Duodenal mucosa (tissue), 2 donors: Measurements from ENCODE around the gene SH3RF3.

Source experiments
- H3K27ac ChIP-seq: one replicate; pipeline ENCODE4 v1.7.0; 2013; ENCODE audit warnings: low read depth, low read length
- H3K27me3 ChIP-seq, 2 donors: one replicate each; pipeline ENCODE4 v1.7.0; 2013; ENCODE audit warnings: low read length in 2 of 2, control low read depth in 1 of 2; ENCODE audit not compliant: insufficient read depth in 2 of 2, control insufficient read depth in 1 of 2
- H3K36me3 ChIP-seq, 2 donors: one replicate each; pipeline ENCODE4 v1.7.0; 2013; ENCODE audit warnings: low read length in 2 of 2, control low read depth in 1 of 2; ENCODE audit not compliant: insufficient read depth in 2 of 2, control insufficient read depth in 1 of 2
- H3K4me1 ChIP-seq, 2 donors: one replicate each; pipeline ENCODE4 v1.7.0; 2013; ENCODE audit warnings: low read length in 2 of 2, control low read depth in 1 of 2; ENCODE audit not compliant: insufficient read depth in 2 of 2, control insufficient read depth in 1 of 2
- H3K4me3 ChIP-seq, 2 donors: one replicate each; pipeline ENCODE4 v1.7.0; 2013; ENCODE audit warnings: low read length in 2 of 2, low read depth in 1 of 2
- H3K9ac ChIP-seq, 2 donors: one replicate each; pipeline ENCODE4 v1.7.0; 2013; ENCODE audit warnings: low read length in 2 of 2, low read depth in 1 of 2
- H3K9me3 ChIP-seq, 2 donors: one replicate each; pipeline ENCODE4 v1.7.0; 2013; ENCODE audit warnings: low read length in 2 of 2, control low read depth in 1 of 2; ENCODE audit not compliant: control insufficient read depth in 1 of 2

SH3RF3 gene

DNA sequence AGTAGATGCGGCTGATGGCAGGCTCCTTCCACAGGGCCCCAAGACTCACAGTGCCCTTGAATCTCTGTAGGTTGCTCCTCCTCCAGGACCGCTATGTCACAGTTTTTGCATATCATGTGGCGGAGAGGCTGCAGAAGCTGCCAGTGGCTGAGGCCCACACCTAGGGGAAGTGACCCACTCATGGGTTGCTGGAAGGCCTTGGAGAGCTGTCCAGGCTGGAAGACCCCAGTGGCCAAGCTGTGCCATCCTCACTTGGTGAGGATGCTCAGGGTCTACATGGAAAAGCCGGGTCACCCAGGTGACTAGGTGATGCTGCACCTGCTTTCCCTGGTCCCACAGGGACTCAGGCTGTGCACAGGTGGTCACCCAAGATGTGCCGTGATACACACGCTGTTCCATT is 394.1 kb downstream of the SH3RF3 start:
- Histone ChIP-seq H3K9me3 (no peaks in the 10 kb centered on the region), H3K27me3 (no peaks in the 10 kb centered on the region), H3K4me3 (no peak overlapping the region), H3K4me1 (peaks cover 0 to 4% of the 10 kb centered on the region in 2 donors), H3K27ac (no peak overlapping the region), H3K9ac (no peak overlapping the region), H3K36me3 (no peaks in the 10 kb centered on the region)

DNA sequence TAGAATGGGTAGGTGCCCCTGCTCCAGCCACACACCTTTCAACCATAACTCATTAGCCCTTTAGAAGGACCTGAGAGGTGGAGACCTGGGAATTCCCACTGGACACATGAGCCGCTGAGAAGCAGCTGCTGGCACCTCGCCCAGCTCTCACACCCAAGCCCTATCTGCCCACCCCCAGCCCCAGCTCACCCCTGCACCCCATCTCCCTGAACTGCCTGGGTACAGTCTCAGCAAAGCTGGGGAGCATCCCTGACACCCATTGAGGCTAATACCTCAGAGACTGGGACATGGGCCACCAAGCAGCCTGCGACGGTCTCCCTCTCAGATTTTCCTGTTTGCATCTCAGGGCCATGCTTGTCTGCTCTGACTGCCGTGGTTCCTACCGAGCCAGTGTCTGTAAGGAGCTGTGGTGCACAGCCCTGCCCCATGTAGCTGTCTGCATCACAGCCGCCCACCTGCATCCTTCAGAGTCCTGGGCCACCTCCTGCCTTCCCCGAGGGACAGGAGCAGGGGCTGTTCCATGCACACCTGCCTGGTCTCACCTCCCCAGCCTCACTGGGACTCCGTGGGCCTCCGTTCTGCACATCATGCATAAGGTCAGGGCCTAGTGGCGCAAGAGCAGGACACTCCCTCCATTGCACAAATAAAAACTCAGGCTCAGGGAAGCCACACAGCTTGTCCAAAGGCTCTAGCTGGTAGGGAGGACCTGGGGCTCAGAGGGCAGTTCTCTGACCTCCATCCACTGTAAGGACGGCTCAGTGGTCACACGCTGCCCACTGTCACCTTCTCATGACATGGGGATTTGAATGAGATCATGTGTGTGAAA is 394.7 kb downstream of the SH3RF3 start:
- H3K27ac ChIP-seq = no peak overlapping the region
- H3K36me3 ChIP-seq = no peaks in the 10 kb centered on the region
- no peaks in the 10 kb centered on the region for H3K27me3 ChIP-seq
- H3K9ac ChIP-seq = no peak overlapping the region
- no peaks in the 10 kb centered on the region for H3K9me3 ChIP-seq
- H3K4me1 ChIP-seq = peaks cover 0 to 4% of the 10 kb centered on the region in 2 donors
- no peak overlapping the region for H3K4me3 ChIP-seq

DNA sequence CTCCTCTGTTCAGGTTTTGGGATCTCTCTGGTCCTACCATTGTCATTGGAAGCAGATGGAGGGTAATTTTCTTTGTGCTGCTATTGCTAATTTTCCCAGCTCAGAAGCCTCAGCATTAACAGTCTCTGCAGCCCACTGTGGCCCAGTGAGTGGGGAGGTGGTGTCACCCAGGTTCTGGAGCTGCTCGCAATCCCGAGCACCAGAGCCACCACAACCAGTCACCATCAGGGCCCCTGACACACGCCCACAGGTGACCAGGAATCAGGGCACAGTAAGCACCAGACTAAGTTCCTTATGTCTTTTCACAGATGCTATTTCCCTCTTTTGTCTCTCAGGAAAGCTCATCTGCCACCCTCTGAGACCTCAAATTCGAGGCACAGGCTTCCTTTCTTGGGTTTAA is 396.8 kb downstream of the SH3RF3 start:
- Histone ChIP-seq H3K36me3 (no peaks in the 10 kb centered on the region), H3K4me1 (peaks cover 0 to 4% of the 10 kb centered on the region in 2 donors), H3K27me3 (no peaks in the 10 kb centered on the region), H3K9me3 (no peaks in the 10 kb centered on the region), H3K27ac (no peak overlapping the region), H3K9ac (no peak overlapping the region), H3K4me3 (no peak overlapping the region)

DNA sequence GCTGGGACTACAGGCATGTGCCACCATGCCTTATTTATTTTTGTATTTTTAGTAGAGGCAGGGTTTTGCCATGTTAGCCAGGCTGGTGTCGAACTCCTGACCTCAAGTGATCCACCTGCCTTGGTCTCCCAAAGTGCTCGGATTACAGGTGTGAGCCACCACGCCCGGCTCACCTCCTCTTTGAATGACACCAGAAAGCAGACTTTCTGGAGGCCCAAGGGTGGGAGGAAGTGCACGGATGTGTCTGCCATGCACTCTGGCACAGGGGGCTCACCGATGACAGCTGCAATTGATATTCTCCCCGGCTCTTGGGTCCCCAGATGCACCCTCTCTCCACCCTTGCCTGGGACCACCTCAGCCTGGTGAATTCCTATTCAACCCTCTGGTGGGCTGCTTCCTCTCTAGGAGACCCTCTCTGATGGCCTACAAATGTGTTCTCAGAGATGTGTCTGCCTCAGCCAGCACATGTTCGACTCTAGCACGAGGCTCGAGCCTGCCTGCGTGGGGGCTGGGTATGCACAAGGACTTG is 397.5 kb downstream of the SH3RF3 start:
- Histone ChIP-seq H3K27ac (no peak overlapping the region), H3K27me3 (no peaks in the 10 kb centered on the region), H3K36me3 (no peaks in the 10 kb centered on the region)

DNA sequence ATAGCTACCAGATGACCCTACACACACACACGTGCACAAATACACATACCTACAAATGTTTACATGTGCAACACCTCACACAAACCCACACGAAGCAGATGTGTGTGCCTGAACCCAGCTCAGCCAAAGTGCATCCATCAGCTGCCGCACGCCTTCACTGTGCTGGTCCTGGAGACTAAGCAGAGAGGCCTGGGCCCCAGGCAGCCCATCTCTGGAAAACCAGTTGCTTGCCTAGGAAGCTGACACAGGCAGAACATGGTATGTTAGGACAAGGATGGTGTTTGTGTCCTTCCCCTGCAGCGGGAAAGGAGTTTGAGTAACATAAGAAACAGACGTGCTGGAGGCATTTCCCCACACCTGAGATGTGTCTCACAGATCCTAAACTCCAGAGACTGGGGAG is 398.1 kb downstream of the SH3RF3 start:
- Histone ChIP-seq H3K27me3 (no peaks in the 10 kb centered on the region), H3K36me3 (no peaks in the 10 kb centered on the region), H3K4me1 (no peaks in the 10 kb centered on the region), H3K9me3 (no peaks in the 10 kb centered on the region), H3K27ac (no peak overlapping the region), H3K9ac (no peak overlapping the region), H3K4me3 (no peak overlapping the region)

More for the DNA sequence above, 397.5 kb downstream of the SH3RF3 start:
- Histone ChIP-seq H3K9me3 (no peaks in the 10 kb centered on the region), H3K4me1 (no peaks in the 10 kb centered on the region), H3K9ac (no peak overlapping the region), H3K4me3 (no peak overlapping the region)

DNA sequence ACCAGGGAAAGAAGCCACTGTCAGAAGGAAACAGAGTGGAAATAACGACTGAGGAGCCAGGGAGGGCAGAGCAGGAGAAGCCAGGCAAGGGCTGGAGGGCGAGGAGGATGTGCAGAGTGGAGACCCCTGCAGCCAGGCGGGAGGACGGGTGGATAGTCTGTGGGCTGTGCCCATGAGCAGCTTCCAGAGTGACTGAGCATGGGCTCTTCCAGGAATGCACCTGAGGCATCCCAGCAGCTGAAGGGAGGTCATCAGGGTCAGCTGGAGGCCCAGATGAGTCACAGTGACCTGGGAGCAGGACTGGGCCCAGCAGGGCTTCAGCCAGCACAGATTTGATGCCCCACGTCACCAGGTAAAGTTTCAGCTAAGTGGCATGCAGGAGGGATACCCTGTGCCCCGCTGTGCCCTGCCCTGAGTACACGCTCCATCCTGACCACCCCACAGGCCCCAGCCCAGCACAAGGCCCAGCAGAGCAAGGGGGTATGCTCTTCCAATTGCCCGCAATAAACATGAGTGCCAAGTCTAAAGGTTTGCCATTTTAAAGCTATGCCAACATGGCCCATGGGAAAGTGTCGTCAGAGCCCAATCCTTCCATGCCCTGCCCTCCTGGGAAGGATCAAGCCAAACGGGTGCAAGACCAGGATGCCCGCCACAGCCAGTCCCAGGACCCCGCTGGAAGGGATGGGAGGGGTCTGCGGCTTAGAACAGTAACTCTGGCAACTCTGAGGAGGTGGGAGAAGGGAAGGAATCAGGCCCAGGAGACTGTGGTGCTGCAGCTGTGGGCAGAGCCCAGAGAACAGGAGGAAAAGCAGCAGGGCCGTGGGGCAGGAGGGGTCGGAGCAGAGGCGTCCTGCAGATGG is 399.1 kb downstream of the SH3RF3 start:
- H3K4me1 ChIP-seq = no peaks in the 10 kb centered on the region
- H3K27me3 ChIP-seq = no peaks in the 10 kb centered on the region
- no peak overlapping the region for H3K4me3 ChIP-seq
- no peak overlapping the region for H3K9ac ChIP-seq
- H3K36me3 ChIP-seq = no peaks in the 10 kb centered on the region
- H3K9me3 ChIP-seq = no peaks in the 10 kb centered on the region
- no peak overlapping the region for H3K27ac ChIP-seq

DNA sequence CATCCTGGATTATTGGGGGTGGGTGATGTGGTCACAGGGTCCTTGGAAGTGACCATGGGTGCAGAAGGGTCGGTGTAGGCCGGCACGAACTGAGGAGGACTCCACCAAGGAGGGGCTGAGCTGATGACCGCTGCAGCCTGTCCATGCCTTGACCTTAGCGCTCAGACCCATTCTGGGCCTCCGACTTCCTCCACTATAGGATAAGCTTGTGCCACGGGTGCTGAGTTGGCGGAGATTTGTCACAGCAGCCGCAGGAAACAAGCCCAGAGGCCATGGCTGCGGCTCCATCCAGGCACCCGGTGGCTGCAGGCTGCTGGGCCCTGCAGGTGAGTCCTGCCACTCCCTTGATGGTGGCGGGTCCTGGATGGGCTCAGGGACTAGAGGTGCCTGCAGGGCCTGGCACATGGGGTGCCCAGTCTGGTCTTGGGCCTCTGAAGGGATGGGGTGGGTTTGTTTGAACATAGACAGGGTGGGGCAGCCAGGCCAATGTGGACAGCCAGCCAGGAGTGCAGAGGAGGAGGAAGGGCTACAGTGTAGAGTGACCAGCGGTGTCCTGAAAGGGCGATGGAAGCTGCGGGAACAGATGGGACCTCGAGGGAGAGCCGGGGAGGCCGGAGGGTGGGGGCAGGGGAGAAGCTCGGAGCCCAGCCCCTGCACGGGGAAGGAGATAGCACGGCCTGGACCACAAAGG is 400.0 kb downstream of the SH3RF3 start:
- Histone ChIP-seq H3K4me1 (no peaks in the 10 kb centered on the region), H3K9ac (no peak overlapping the region), H3K4me3 (no peak overlapping the region), H3K36me3 (no peaks in the 10 kb centered on the region), H3K27me3 (no peaks in the 10 kb centered on the region), H3K9me3 (no peaks in the 10 kb centered on the region), H3K27ac (no peak overlapping the region)

DNA sequence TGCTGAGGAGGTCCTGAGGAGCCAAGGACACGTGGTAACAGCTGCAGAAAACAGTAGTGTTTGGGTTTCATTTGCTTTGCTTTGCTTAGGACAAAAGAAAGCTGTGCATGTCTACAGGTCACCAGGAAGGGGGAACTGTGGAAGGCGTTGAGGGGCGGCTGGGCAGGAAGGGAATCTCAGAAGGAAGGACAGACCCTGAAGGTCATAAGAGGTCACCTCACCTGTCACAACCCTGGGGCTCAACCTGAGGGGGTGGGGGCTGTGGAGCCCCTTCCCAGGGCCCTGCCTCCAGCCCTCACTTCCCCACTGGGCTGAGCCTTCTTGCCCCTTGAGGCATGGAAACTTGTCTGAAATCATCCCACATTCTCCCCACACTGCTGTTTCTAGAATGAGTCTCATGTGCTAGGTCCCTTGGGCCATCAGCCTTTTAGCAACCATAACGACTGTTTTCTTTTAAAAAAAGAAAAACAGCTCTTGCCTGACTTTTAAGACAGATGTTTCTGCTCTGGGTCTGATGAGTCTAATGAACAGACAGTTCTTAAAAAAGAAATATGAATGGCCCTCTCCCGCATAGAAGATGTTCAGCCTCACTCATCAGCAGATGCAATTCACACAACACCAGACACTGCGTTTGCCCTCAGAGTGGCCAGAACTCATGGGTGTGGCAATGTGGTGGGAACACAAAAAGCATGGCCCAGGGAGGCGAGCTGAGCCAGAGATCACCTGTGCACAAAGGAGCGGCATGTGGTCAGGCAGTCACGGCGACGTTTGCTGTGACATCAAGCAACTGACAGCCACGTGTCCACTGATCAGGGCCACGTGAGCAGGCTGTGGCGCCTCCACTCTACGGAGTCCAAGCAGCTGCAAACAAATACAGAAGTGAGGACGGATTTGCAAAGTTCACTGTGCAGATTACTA is 400.8 kb downstream of the SH3RF3 start:
- Histone ChIP-seq H3K27ac (no peak overlapping the region), H3K9me3 (no peaks in the 10 kb centered on the region), H3K36me3 (no peaks in the 10 kb centered on the region), H3K27me3 (no peaks in the 10 kb centered on the region), H3K9ac (no peak overlapping the region), H3K4me3 (no peak overlapping the region), H3K4me1 (no peaks in the 10 kb centered on the region)

DNA sequence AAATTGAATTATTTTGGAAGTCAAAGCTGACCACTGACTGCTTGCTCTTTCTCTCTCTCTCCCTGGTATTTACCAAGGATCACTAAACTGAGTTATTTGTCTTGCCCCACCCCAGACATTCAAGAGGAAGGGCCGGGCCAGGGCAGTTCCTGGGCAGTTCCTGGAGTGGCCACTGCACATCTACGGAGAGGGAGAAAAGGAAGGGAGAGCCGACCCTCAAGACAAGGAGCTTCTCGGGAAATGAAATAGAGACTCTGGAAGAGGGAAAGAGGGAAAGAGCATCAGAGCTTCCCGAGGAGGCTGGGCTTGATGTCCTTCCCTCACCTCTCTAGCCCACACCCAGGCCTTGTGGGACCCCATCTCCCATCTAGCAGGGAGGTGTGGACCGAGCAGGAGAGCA is 401.7 kb downstream of the SH3RF3 start:
- Histone ChIP-seq H3K9me3 (no peaks in the 10 kb centered on the region), H3K36me3 (no peaks in the 10 kb centered on the region), H3K9ac (no peak overlapping the region), H3K4me3 (no peak overlapping the region), H3K4me1 (no peaks in the 10 kb centered on the region), H3K27me3 (no peaks in the 10 kb centered on the region), H3K27ac (no peak overlapping the region)
